ENCODE measurements around the gene PPP1R27.

PPP1R27 gene

GRCh38 chr17:81792675-81793615, 41.9 kb downstream of the PPP1R27 start:
- Mint-ChIP-seq H3K27me3 (ENCODE audit: low read depth) (no peaks in the 10 kb centered on the region), H3K9me3 (no peaks in the 10 kb centered on the region), H3K4me1 (no peaks in the 10 kb centered on the region), H3K27ac (no peak overlapping the region), H3K36me3 (ENCODE audit: low read depth) (no peaks in the 10 kb centered on the region), H3K4me3 (no peak overlapping the region)
- no peak for TF ChIP-seq CTCF (IDR thresholded peaks at IDR 0.05; ENCODE audit: unreplicated experiment in 3 of 3)
